Hematopoietic multipotent progenitor cell treated with erythropoietin and hydrocortisone succinate and interleukin-3 and kit ligand, for 8 days (in vitro differentiated cells): ENCODE data around the gene CCDC7.
"Not testable (repeated sequence)": the region's sequence is repeated elsewhere in the genome, so short reads cannot be mapped to it uniquely, and the experiment has no call there.

Experiments used
- DNase-seq: peaks from one replicate; pipeline ENCODE4 v3.0.0-alpha.2; 2015

Gene CCDC7

DNA sequence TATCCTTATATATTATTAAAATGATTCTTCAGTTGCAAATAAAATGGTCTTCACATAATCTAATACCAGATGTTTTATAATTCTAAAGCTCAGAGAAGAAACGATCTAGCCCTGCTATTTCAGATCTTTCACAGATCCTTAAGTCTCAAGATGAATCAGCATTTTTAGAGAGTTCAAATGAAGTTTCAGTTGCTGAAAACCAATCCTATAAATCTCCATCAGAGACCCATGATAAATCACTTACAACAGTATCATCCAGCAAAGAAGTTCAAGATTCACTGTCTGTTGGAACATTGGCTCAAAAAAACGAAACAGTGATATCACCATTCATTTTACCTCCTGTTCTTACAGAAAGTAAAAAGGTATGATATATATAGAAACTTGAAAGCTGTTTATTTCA, 137.0 kb downstream of the CCDC7 start:
- DNase-seq: no peak

DNA sequence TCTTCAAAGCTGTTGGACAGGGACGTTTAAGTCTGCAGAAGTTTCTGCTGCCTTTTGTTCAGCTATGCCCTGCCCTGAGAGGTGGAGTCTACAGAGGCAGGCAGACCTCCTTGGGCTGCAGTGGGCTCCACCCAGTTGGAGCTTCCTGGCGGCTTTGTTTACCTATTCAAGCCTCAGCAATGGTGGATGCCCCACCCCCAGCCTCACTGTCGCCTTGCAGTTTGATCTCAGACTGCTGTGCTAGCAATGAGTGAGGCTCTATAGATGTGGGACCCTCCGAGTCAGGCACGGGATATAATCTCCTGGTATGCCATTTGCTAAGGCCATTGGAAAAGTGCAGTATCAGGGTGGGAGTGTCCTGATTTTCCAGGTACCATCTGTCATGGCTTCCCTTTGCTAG, 152.1 kb downstream of the CCDC7 start:
- DNase-seq: not testable (repeated sequence)

DNA sequence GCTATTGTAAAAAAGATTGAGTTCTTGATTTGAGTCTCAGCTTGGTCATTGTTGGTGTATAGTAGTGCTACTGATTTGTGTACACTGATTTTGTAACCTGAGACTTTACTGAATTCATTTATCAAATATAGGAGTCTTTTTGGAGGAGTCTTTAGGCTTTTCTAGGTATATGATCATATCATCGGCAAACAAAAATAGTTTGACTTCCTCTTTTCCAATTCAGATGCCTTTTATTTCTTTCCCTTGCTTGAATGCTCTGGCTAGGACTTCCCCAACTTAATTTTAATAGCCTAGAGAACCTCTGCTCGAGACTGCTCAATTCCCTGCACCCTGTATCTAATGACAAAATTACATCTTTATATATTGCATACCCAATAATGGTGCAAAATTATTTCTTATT, 154.4 kb downstream of the CCDC7 start:
- DNase-seq: no peak

DNA sequence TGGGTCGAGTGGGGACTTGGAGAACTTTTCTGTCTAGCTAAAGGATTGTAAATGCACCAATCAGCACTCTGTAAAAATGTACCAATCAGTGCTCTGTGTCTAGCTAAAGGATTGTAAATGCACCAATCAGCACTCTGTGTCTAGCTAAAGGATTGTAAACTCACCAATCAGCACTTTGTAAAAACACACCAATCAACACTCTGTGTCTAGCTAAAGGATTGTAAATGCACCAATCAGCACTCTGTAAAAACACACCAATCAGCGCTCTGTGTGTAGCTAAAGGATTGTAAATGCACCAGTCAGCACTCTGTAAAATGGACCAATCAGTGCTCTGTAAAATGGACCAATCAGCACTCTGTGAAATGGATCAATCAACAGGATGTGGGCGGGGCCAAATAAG, 155.6 kb downstream of the CCDC7 start:
- DNase-seq: not testable (repeated sequence)

DNA sequence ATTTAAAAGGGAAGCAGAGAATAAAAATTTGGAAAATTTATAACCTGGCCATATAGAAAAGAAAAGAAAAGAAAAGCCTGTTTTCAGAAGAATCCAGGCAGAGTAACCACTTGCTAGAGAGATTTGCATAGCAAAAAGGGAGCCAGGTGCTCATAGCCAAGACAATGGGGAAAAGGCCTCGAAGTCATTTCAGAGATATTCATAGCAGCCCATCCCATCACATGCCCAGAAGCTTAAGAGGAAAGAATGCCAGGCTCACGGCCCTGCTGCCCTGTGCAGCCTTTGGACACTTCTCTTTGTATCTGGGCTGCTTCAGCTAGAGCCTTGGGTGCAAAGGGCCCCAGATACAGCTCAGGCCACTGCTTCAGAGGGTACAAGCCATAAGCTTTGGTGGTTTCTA, 159.8 kb downstream of the CCDC7 start:
- DNase-seq: no peak

DNA sequence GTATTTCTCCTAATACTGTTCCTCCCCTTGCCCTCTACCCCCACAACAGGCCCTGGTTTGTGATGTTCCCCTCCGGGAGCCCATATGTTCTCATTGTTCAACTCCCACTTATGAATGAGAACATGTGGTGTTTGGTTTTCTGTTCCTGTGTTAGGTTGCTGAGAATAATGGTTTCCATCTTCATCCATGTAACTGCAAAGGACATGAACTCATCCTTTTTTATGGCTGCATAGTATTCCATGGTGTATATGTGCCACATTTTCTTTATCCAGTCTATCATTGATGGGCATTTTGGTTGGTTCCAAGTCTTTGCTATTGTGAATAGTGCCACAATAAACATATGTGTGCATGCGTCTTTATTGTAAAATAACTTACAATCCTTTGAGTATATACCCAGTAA, 164.6 kb downstream of the CCDC7 start:
- DNase-seq: not testable (repeated sequence)

DNA sequence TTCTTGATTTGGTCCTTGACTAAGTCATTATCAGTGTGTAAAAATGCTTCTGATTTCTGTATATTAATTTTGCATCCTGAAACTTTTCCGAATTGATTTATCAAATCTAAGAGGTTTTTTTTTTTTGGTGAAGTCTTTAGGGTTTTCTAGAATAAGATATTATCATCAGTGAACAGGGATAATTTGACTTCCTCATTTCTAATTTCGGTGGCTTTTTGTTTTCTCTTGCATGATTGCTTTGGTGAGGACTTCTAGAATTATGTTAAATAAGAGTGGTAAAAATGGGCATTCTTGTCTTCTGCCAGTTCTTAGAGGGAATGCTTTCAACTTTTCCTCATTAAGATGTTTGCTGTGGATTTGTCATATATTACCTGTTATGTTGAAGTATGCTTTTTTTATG, 170.5 kb downstream of the CCDC7 start:
- no peak for DNase-seq

DNA sequence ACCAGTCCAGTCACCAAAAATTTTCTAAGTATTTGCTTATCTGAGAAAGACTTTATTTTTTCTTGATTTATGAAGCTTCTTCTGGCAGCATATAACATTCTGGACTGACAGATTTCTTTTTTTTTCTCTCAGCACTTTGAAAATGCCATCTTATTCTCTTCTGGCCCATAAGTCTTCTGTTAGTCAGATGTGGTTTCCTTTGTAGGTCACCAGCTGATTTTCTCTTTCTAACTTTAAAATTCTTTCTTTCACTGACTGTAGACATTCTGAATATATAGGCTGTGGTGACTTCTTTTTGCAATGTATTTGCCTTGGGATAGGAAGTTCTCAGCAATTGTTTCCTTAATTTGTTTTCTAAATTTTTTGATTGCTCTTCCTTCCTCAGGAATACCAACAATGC, 172.5 kb downstream of the CCDC7 start:
- DNase-seq: no peak

DNA sequence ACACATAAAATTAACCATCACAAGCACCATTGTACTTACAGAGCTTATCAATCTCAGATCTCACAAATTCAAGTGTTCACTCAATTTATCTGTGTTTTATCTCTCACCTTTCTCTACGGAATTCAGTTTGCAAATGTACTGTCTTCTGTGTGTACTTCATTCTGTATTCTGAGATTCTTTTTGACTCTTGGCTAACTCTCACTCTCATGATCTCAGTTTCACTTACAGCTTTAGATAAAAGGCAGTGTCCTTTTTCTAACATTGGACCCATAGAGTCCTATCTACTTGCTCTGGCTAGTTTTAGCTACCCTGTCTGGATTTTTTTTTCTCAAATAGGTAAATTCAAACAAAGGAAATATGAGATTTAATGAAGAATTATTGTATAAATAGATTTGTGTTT, 176.0 kb downstream of the CCDC7 start:
- DNase-seq: no peak

DNA sequence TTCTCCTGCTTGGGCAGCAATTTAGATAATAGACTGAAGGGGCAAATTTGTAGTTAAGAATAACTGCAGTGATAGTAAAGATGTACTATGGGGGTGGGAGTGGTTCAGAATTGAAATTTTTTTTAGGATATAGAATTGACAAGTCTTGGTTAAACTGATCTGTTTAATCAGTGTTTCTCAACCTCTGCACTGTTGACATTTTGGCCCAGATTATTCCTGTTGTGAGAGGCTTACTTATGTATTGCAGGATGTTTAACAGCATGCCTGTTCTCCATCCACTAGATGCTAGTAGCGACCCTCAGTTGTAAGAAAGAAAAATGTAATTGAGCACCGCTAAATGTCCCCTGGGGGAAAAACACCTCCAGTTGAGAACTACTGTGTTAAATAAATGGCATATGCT, 176.5 kb downstream of the CCDC7 start:
- DNase-seq: no peak

DNA sequence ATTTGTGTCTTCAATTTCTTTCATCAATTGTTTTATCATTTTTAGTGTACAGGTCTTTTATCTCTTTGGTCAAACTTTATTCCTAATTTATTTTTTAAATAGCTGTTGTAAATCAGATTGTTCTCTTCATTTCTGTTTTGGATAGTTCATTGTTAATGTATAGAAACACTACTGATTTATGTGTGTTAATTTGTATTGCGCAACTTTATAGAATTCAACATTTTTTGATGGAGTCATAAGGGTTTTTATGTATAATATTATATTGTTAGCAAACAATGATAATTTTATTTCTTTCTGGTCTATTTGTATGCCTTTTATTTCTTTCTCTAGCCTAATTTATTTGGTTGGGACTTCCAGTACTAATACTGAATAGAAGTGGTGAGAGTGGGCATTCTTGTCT, 181.2 kb downstream of the CCDC7 start:
- no peak for DNase-seq

DNA sequence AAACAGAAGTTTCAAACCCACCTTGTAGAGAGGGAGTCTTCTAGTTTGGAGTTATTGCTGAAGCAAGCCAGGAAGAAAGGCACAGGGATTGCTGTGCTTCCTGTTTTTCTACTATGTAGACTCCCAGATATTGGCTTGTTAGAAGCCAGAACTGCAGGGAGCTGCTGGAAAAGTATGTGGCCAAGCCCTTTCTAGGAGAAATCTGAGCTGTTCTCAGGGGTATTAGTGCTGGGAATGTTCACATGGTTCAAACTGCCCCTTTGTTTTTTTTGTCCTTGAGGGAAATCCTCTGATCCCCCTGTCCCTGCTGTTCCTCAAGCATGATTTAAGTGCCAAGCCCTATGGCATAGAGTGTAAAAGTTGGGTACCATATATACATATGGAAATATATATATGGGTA, 184.0 kb downstream of the CCDC7 start:
- no peak for DNase-seq

DNA sequence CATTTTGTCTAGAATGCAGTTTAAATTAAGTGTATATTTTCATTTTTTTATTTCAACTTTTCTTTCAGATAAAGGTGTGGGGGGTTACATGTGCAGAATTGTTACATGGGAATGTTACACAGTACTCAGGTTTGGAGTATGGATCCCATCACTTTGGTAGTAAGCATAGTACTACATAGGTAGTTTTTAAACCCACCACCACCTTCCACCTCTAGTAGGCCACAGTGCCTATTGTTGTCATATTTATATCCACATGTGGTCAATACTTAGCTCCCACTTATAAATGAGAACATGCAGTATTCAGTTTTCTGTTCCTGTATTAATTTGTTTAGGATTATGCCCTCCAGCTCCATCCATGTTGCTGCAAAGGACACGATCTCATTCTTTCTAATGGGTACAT, 200.6 kb downstream of the CCDC7 start:
- no peak for DNase-seq

DNA sequence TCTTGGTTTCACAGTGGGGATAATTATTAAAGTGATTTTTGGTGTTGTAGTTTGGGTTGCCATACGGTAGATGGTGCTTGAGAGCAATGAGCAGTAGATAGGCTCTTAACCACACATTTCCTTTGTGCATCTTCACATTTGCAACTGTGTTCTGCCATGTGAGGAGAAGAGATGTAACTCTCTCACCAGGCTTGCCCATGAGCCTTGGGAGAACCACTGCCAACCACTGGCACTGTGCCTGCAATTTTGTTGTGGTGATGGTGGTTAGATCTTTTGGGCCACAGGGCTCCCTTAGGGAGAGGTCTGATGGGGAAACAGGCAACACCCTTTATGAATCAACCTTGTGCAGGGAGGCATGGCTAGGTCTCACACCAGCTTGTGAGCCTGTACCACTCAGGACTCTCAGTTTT, 204.3 kb downstream of the CCDC7 start:
- no peak for DNase-seq

DNA sequence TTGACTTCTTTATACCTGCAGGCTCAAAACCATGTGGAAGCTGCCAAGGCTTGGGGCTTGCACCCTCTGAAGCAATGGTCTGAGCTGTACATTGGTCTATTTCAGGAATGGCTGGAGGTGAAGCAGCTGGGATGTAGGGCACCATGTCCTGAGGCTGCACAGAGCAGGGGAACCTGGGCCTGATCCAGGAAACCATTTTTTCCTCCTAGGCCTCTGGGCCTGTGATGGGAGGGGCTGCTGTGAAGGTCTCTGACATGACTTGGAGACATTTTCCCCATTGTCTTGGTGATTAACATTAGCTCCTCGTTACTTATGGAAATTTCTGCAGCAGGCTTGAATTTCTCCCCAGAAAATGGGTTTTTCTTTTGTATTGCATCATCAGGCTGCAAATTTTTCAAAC, 211.5 kb downstream of the CCDC7 start:
- DNase-seq: not testable (repeated sequence)

DNA sequence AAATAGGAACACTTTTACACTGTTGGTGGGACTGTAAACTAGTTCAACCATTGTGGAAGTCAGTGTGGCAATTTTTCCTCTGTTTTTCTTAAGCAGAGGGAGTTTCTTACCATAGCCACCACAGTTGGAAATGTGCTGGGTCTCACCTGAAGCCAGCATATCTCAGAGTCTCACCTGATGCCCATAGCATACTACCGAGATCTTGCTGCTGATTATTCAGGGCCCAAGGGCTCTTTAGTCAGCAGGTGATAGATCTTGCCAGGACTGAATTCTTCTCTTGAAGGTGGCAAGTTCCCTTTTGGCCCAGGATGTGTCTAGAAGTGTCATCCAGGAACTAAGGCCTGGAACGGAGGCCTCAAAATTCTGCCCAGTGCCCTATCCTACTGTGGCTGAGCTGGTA, 215.4 kb downstream of the CCDC7 start:
- no peak for DNase-seq

DNA sequence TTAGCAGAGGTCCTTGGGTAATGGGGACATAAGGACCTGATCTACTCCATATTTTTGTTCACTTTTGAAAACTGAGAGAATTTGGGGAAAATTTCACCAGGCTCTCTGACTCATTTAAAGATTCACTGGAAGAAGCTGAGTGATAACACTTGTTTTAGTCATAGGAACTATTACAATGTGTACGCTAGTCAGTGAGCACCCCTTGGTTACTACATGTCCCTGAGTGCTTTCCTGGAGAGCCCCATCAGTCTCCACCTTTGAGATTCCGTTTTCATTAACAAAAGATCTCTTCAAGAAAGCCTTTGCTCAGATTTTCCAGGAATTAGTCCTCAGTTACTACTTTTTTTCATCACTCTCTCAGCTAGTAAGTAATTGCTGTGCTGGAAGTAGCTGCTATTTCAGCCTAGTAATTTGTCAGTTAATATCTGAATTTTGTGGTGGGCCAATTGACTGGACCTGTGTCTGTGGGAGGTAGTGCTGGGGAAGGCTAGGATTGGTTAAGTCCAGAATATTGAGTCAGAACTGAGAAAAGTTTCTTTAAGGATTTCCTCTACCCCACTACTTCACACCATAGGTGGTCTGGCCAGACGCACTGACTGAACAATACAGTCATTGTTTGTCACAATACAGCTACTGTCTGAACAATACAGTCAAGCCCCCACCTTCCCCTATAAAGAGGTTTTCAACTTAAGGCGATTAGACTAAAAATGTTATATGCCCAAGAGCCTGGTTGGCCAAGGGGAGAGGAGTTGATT, 235.0 kb downstream of the CCDC7 start:
- no peak for DNase-seq

DNA sequence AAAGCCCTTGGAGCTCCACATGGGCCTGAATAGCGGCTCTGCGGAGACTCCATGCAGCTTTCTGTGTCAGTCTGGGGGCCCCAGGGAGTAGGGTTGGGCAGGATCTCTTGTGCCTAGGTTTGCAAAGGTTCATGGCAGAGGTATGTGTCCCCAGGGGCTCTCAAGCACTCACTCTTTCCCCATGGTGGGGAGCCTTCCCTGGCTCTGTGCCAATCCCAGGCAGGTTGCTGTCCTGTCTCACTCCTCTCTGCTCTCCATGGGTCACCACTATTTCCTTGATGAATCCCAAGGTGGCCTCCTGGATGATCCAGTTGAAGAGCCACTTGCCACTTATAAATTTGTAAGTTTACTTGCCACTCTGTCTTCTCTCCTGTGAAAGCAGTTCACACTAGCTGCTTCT, 238.4 kb downstream of the CCDC7 start:
- no peak for DNase-seq

DNA sequence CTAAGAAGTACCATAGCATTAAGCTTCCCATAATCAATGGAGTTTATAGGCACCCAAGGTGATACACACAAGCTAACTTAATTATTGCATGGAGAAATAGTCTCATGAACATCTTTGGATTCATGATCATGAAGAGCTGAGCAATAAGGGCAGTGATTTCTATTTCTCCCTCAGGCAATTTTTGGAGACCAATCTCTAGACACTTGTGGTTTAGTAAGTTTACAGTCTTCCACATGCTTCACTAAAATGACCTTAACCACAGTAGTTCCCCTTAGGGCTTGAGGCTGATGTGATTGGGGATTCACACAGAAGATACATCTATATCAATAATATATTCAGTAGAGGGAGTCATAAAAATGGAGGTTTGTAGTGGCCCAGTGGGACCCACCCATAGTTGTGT, 241.2 kb downstream of the CCDC7 start:
- no peak for DNase-seq

DNA sequence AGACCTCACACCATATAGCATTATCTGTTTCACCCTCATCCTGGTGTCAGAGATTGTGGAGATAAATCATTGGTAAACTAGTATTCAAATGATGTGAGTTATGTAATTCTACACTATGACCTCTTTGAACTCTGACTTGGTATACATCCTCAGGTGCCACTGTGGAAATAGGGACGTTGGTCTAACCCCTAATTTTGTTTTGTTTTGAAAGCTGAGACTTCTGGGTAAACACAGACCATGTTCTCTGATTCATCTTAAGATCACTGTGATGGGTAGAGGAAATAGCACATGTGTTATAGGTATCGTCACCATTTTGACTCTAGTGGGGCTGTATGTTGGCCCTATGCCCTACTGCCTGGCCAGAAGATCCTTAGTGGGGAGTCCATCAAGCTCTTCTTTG, 241.6 kb downstream of the CCDC7 start:
- no peak for DNase-seq

DNA sequence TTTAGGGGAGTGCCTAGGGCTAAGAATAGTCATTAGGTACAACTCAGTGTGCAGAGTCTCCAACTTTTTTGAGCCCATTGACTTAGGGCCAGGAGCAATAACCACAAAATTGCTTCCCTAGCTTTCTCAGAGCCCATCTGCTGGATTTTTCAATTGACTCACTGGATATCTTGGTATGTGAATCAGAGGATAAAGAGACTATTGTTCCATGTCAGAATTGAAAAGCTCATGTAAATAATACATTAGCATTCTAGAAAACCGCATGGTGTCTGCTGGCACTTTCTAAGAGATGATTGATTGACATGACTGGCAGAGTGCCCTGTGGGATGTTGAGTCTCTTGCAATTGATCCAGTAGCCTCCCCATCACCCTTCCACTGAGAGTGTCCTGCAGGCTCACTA, 246.2 kb downstream of the CCDC7 start:
- DNase-seq: no peak

DNA sequence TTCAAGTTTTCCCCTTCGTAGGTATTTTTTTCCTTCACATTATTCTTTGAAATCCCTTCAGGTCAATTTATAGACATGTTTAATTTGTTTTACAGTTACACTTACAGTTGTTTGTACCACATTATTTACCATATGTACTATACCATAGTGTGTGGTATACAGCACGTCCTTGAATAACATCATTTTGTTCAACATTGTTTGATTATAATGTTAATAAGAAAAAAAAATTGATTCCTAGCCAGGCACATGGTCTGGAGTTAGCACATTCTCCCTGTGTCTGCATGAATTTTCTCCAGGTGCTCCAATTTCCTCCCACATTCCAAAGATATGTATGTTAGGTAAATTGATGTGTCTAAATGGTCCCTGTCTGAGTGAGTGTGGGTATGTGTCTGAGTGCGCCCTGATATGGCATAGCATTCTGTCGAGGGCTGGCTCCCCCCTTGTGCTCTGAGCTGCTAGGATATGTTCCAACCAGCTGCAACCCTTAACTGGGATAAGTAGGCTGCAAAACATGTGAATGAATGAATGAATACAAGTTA, 247.6 kb downstream of the CCDC7 start:
- DNase-seq: no peak

DNA sequence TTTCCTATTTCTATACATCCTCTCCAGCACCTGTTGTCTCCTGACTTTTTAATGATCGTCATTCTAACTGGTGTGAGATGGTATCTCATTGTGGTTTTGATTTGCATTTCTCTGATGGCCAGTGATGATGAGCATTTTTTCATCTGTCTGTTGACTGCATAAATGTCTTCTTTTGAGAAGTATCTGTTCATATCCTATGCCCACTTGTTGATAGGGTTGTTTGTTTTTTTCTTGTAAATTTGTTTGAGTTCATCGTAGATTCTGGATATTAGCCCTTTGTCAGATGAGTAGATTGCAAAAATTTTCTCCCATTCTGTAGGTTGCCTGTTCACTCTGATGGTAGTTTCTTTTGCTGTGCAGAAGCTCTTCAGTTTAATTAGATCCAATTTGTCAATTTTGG, 253.7 kb downstream of the CCDC7 start:
- not testable (repeated sequence) for DNase-seq

DNA sequence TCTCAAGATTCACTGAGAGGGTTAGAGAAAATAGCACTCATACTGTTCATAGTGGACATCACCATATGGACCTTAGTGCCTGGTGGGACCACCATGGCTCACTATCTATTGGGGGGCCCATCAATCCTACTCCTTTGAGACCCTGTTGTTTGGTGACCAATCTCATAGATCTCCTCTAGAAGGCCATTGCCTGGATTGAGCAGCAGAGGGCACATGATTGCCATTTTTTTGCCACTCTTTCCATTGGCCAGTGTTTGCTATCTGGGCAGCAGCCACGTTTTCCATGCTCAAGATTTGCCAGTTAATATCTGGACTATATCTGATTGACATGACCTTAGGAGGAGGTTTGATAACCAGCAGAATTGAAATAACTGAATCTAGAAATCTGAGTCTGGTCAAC, 267.6 kb downstream of the CCDC7 start:
- no peak for DNase-seq

DNA sequence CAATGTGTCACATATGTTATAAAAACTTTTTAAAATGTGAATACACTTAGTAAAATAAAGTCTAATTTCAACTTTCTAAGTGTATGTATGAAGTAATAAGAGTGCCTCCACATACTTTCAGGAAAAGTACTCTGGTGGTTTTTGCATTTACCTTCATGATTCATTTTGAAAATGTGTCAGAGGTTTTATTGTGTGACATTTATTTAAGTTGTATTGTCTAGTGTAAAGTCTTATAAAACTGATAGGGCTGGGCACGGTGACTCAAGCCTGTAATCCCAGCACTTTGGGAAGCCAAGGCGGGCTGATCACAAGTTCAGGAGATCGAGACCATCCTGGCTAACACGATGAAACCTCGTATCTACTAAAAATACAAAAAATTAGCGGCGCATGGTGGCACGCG, 285.6 kb downstream of the CCDC7 start:
- no peak for DNase-seq
